ENCODE results near the gene TVP23C. TPM values are rescaled to one million over a fixed set of nuclear protein-coding genes. Genes with fewer than 3 reads are reported as not detected.

TVP23C gene
- total and polyA plus RNA-seq, 3 experiments from 2014 or later = 6.3 to 7.6 (median 6.9) TPM

DNA sequence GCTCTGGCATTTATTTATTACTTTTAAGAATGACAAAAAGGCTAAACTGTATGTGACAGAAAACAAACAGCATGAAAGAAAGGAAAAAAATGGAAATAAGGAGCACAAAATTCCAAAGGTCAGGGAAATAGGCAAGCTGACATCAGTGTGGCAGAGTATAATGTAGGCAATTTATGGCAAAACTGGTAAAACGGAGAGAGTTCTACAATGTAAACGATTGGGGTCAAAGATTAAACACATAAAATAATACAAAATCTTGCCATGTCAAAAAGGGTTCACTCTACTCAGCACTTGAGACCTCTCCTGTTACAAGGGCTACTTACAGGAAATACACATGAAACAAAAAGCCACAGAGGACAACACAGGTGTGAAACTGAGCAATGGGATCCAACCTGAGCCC is 48.8 kb downstream of the TVP23C start:
- no peak overlapping the region for H3K4me3 ChIP-seq (ENCODE audit: low read length)
- no peaks in the 10 kb centered on the region for H3K9me3 ChIP-seq (ENCODE audit: low read length)
- Mint-ChIP-seq H3K36me3 (peaks cover 9 to 66% (median 30%) of the 10 kb centered on the region in 3 donors), H3K27ac (peak overlapping the region in 1 of 8 donors; percentile 56), H3K27me3 (peaks cover 0 to 1% of the 10 kb centered on the region in 2 donors), H3K4me1 (peaks cover 0 to 4% (median 0%) of the 10 kb centered on the region in 3 donors), H3K4me3 (no peak overlapping the region), H3K9me3 (no peaks in the 10 kb centered on the region)
- H3K27ac ChIP-seq (ENCODE audit: low read depth, low read length) = no peak overlapping the region
- DNase-seq = no peak
- CTCF ChIA-PET = no interaction called here
- POLR2A ChIA-PET = no interaction called here
- no peaks in the 10 kb centered on the region for H3K4me1 ChIP-seq (ENCODE audit: insufficient read depth, low read length)
- H3K36me3 ChIP-seq (ENCODE audit: insufficient read depth, low read length) = peaks cover 8% of the 10 kb centered on the region
- H3K27me3 ChIP-seq (ENCODE audit: insufficient read depth, low read length, poor library complexity, severe bottlenecking) = no peaks in the 10 kb centered on the region

DNA sequence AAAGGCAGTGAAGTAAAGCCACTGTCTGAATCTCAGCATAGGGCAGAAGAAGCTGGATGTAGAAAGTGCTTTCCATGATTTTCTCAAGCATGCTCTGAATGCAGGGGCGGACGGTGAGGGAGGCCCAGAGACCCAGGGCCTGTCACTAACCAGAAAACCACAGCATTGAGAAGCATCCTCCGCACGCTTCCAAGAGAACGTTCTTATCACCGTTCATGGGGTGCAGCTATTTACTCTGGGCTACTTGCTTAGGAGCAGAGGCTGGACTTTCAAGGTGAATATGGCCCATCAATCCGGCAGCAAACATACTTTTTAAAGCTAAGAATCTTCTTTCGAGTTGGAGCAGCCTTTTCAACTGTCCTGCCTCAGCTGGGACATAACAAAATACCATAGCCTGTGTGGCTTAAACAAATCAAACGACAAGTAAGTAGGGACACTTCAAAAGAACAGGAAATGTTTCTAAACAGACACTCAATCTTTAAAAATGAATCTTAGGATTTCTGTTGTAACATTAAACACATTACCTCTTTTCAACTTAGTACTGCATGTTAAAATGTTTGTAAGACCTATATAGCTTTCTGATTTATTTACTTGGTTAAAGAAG is 49.3 kb downstream of the TVP23C start:
- H3K27me3 ChIP-seq (ENCODE audit: insufficient read depth, low read length, poor library complexity, severe bottlenecking) = no peaks in the 10 kb centered on the region
- no peaks in the 10 kb centered on the region for H3K9me3 ChIP-seq (ENCODE audit: low read length)
- H3K4me1 Mint-ChIP-seq = peaks cover 0 to 4% (median 0%) of the 10 kb centered on the region in 3 donors
- H3K4me3 ChIP-seq (ENCODE audit: low read length) = no peak overlapping the region
- ChIA-PET POLR2A (no interaction called here), CTCF (no interaction called here)
- H3K36me3 Mint-ChIP-seq = peaks cover 7 to 64% (median 30%) of the 10 kb centered on the region in 3 donors
- no peak for DNase-seq
- peaks cover 8% of the 10 kb centered on the region for H3K36me3 ChIP-seq (ENCODE audit: insufficient read depth, low read length)
- H3K9me3 Mint-ChIP-seq = no peaks in the 10 kb centered on the region
- H3K4me1 ChIP-seq (ENCODE audit: insufficient read depth, low read length) = no peaks in the 10 kb centered on the region
- H3K4me3 Mint-ChIP-seq = no peak overlapping the region
- H3K27ac ChIP-seq (ENCODE audit: low read depth, low read length) = no peak overlapping the region
- H3K27me3 Mint-ChIP-seq = peaks cover 0 to 1% of the 10 kb centered on the region in 2 donors
- H3K27ac Mint-ChIP-seq = peak overlapping the region in 1 of 8 donors; percentile 29

DNA sequence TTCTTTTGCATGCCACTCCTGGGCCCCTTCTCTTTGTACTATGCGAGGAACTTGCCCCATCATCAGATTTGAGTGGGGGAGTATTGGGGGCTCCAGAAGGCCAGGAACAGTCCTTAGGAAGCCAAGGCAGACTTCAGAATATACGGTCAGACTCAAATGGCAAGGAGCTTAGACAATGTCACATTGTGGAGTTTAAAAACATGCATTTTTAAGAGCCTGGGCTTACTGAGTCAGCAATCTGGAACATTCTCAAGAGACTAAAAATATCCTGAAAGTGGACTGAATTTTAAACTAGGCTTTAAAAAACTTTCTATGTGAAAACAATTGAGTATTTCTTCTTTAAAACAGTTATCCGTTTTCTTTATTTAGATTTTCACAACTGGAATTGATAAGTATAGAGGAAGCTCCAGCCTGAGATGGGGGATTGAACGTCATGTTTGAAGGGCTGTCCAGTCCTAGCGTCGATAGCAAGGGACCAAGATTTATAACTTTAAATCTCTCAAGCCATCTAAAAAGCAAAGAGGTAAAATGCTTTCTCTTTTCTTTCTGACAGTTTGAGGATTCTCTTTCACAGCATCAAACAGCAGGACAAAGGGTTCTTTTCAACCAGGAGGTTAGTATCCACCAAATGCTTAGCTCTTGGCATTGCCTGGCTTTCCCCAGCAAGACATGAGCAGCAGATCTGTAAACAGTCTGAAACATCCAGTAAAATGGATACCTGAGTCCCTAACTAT is 50.1 kb downstream of the TVP23C start:
- H3K4me3 ChIP-seq (ENCODE audit: low read length) = no peak overlapping the region
- DNase-seq = no peak
- H3K27ac Mint-ChIP-seq = peak overlapping the region in 1 of 8 donors; percentile 81
- H3K4me1 Mint-ChIP-seq = peaks cover 0 to 4% (median 0%) of the 10 kb centered on the region in 3 donors
- CTCF ChIA-PET = no interaction called here
- H3K36me3 ChIP-seq (ENCODE audit: insufficient read depth, low read length) = peaks cover 8% of the 10 kb centered on the region
- peaks cover 10 to 63% (median 35%) of the 10 kb centered on the region in 3 donors for H3K36me3 Mint-ChIP-seq
- H3K4me3 Mint-ChIP-seq = no peak overlapping the region
- no peaks in the 10 kb centered on the region for H3K9me3 Mint-ChIP-seq
- no peak overlapping the region for H3K27ac ChIP-seq (ENCODE audit: low read depth, low read length)
- no peaks in the 10 kb centered on the region for H3K27me3 ChIP-seq (ENCODE audit: insufficient read depth, low read length, poor library complexity, severe bottlenecking)
- no peaks in the 10 kb centered on the region for H3K4me1 ChIP-seq (ENCODE audit: insufficient read depth, low read length)
- H3K9me3 ChIP-seq (ENCODE audit: low read length) = no peaks in the 10 kb centered on the region
- POLR2A ChIA-PET = no interaction called here
- H3K27me3 Mint-ChIP-seq = peaks cover 0 to 1% of the 10 kb centered on the region in 2 donors

DNA sequence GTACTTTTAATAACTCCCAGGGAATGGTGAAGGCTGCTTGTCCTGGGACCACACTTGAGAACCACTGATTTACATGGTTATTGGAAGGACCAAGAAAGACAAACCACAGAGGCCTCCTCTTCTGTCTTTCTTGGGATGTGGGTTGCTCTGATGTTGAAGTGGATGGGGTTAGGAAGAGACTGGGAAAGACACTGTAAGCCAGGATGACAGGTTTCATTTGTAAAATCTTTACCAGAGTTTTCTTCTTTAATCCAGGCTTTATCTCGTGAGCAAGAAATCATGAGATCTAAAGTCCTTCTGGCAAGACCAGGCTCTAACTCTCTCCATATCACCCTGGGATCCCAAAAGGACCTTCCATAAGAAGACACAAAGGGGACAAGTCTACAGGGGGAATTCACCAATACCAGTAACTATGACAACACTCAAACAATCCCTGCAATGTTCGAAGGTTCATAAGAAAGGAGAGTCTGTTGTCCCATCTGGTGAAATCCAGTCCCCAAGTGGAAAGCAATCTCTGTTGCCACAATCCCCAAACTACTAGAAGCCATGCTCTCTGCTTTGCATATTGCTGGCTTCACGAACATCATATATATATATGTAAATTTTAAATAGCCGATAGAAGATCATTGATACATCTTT is 51.1 kb downstream of the TVP23C start:
- Mint-ChIP-seq H3K36me3 (peaks cover 15 to 63% (median 38%) of the 10 kb centered on the region in 3 donors), H3K4me3 (no peak overlapping the region)
- POLR2A ChIA-PET = no interaction called here

DNA sequence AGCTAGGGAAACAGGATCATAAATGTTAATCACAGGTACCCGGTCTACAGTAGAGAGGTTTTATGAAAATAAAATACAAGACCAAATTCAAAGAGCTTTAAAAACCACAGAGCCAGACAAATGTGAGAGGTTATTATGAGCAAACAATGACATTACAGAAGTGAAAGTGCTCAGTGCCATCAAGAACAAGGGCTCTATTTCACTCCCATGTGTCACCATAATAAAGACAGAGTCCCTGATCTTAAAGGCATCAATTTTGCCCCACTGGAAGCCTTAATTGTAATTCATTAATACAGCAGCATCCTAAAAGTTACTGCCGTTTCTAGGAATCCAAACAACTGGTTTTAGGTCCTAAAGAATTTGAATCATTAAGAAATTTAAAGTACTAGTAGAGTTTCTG is 52.1 kb downstream of the TVP23C start:
- DNase-seq = no peak
- H3K9me3 Mint-ChIP-seq = no peaks in the 10 kb centered on the region
- POLR2A ChIA-PET = no interaction called here
- H3K36me3 Mint-ChIP-seq = peaks cover 10 to 63% (median 40%) of the 10 kb centered on the region in 3 donors
- Histone ChIP-seq H3K36me3 (ENCODE audit: insufficient read depth, low read length) (peaks cover 8% of the 10 kb centered on the region), H3K27ac (ENCODE audit: low read depth, low read length) (no peak overlapping the region), H3K4me3 (ENCODE audit: low read length) (no peak overlapping the region), H3K4me1 (ENCODE audit: insufficient read depth, low read length) (no peaks in the 10 kb centered on the region), H3K9me3 (ENCODE audit: low read length) (no peaks in the 10 kb centered on the region), H3K27me3 (ENCODE audit: insufficient read depth, low read length, poor library complexity, severe bottlenecking) (no peaks in the 10 kb centered on the region)
- H3K27me3 Mint-ChIP-seq = peaks cover 0 to 1% of the 10 kb centered on the region in 2 donors
- CTCF ChIA-PET = no interaction called here
- H3K27ac Mint-ChIP-seq = no peak overlapping the region
- no peak overlapping the region for H3K4me3 Mint-ChIP-seq
- H3K4me1 Mint-ChIP-seq = peaks cover 0 to 4% (median 0%) of the 10 kb centered on the region in 3 donors

More for the DNA sequence above, 51.1 kb downstream of the TVP23C start:
- no peaks in the 10 kb centered on the region for H3K4me1 ChIP-seq (ENCODE audit: insufficient read depth, low read length)
- no peaks in the 10 kb centered on the region for H3K9me3 Mint-ChIP-seq
- CTCF ChIA-PET = no interaction called here
- H3K27me3 Mint-ChIP-seq = peaks cover 0 to 1% of the 10 kb centered on the region in 2 donors
- no peak for DNase-seq
- H3K27ac ChIP-seq (ENCODE audit: low read depth, low read length) = no peak overlapping the region
- H3K4me1 Mint-ChIP-seq = peaks cover 0 to 4% (median 0%) of the 10 kb centered on the region in 3 donors
- H3K9me3 ChIP-seq (ENCODE audit: low read length) = no peaks in the 10 kb centered on the region
- H3K36me3 ChIP-seq (ENCODE audit: insufficient read depth, low read length) = peaks cover 8% of the 10 kb centered on the region
- H3K27ac Mint-ChIP-seq = peak overlapping the region in 1 of 8 donors; percentile 7
- no peaks in the 10 kb centered on the region for H3K27me3 ChIP-seq (ENCODE audit: insufficient read depth, low read length, poor library complexity, severe bottlenecking)
- H3K4me3 ChIP-seq (ENCODE audit: low read length) = no peak overlapping the region

DNA sequence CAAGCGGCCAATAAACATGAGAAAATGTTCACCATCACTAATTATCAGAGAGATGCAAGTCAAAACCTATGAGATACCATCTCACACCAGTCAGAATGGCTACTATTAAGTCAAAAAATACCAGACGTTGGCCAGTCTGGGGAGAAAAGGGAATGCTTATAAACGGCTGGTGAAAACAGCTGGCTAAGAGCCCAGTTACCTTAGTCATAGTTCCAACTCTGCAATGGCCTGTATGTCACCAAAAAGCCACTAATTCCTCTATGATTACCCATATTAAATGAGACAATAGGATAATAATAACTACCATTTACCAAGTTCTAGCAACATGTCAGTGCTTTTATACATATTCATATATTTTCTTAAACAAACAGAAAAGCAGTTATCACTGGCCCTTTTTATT is 52.9 kb downstream of the TVP23C start:
- Mint-ChIP-seq H3K4me3 (no peak overlapping the region), H3K27me3 (peaks cover 0 to 1% of the 10 kb centered on the region in 2 donors), H3K9me3 (no peaks in the 10 kb centered on the region), H3K27ac (no peak overlapping the region), H3K36me3 (peaks cover 10 to 56% (median 32%) of the 10 kb centered on the region in 3 donors), H3K4me1 (peaks cover 0 to 4% (median 0%) of the 10 kb centered on the region in 3 donors)
- Histone ChIP-seq H3K9me3 (ENCODE audit: low read length) (no peaks in the 10 kb centered on the region), H3K36me3 (ENCODE audit: insufficient read depth, low read length) (peaks cover 1% of the 10 kb centered on the region), H3K4me3 (ENCODE audit: low read length) (no peak overlapping the region), H3K27me3 (ENCODE audit: insufficient read depth, low read length, poor library complexity, severe bottlenecking) (no peaks in the 10 kb centered on the region), H3K27ac (ENCODE audit: low read depth, low read length) (no peak overlapping the region), H3K4me1 (ENCODE audit: insufficient read depth, low read length) (no peaks in the 10 kb centered on the region)
- no peak for DNase-seq
- POLR2A ChIA-PET = no interaction called here
- CTCF ChIA-PET = no interaction called here

DNA sequence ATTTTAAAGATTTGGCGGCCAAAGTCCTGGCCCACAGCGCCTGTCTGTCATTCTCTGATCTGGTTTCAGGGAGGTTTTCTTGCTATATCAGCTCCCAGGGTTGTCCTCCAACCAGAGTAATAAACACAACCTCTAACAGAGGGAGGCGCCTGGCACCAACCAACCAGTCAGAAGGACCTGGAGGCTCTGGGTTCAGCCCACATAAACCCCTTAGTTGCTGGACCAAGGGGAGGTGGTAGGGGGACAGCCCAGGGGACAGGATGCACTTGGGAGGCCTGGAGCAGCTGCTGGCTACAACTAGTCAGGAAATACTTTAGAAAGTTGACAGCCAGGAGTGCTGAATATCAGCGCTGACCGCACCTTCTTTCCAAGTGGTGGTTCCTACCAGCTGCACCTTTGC is 54.2 kb downstream of the TVP23C start:
- Mint-ChIP-seq H3K36me3 (peaks cover 10 to 52% (median 28%) of the 10 kb centered on the region in 3 donors), H3K4me1 (peaks cover 0 to 5% (median 0%) of the 10 kb centered on the region in 3 donors), H3K27ac (no peak overlapping the region), H3K27me3 (peaks cover 0 to 1% of the 10 kb centered on the region in 2 donors), H3K4me3 (no peak overlapping the region), H3K9me3 (no peaks in the 10 kb centered on the region)
- no peak for DNase-seq
- ChIA-PET CTCF (no interaction called here), POLR2A (no interaction called here)
- no peaks in the 10 kb centered on the region for H3K27me3 ChIP-seq (ENCODE audit: insufficient read depth, low read length, poor library complexity, severe bottlenecking)
- H3K4me3 ChIP-seq (ENCODE audit: low read length) = no peak overlapping the region
- no peak overlapping the region for H3K27ac ChIP-seq (ENCODE audit: low read depth, low read length)
- no peaks in the 10 kb centered on the region for H3K9me3 ChIP-seq (ENCODE audit: low read length)
- H3K36me3 ChIP-seq (ENCODE audit: insufficient read depth, low read length) = no peaks in the 10 kb centered on the region
- H3K4me1 ChIP-seq (ENCODE audit: insufficient read depth, low read length) = no peaks in the 10 kb centered on the region

DNA sequence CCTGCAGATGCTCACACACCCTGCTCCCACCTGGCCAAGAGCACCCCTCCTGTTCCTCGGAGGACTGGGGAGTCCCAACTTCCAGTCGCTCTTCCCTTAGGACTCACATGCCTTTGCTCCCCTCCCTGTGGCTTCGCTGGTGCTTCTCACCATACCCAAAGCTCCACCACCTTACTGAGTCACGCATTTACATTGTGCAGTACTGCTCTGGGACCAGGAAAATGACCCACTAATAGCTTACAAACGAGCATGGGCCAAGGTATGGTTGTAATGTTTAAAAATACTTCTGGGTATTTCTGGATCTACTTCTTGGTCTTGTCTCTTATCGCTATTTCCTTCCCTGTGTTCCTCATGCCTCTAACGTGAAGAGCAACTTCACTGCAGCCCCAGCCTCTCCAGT is 54.8 kb downstream of the TVP23C start:
- no peaks in the 10 kb centered on the region for H3K27me3 Mint-ChIP-seq
- peaks cover 13 to 48% (median 26%) of the 10 kb centered on the region in 3 donors for H3K36me3 Mint-ChIP-seq
- Histone ChIP-seq H3K4me3 (ENCODE audit: low read length) (no peak overlapping the region), H3K27ac (ENCODE audit: low read depth, low read length) (no peak overlapping the region), H3K9me3 (ENCODE audit: low read length) (no peaks in the 10 kb centered on the region), H3K36me3 (ENCODE audit: insufficient read depth, low read length) (no peaks in the 10 kb centered on the region), H3K4me1 (ENCODE audit: insufficient read depth, low read length) (no peaks in the 10 kb centered on the region), H3K27me3 (ENCODE audit: insufficient read depth, low read length, poor library complexity, severe bottlenecking) (no peaks in the 10 kb centered on the region)
- H3K4me3 Mint-ChIP-seq = no peak overlapping the region
- DNase-seq = no peak
- peak overlapping the region in 1 of 8 donors; percentile 48 for H3K27ac Mint-ChIP-seq
- ChIA-PET CTCF (no interaction called here), POLR2A (no interaction called here)
- no peaks in the 10 kb centered on the region for H3K9me3 Mint-ChIP-seq
- peaks cover 3 to 9% (median 3%) of the 10 kb centered on the region in 3 donors for H3K4me1 Mint-ChIP-seq
